ENCODE data around the gene ZNF652. TPM values are rescaled to one million over a fixed set of nuclear protein-coding genes. Genes with fewer than 3 reads are reported as not detected.

ZNF652 gene
- total and polyA plus RNA-seq, 2 of the 4 experiments (the other 2 are of a cell fraction): 3.6 to 8.8 TPM

- Histone ChIP-seq H3K9ac (ENCODE audit: low read depth, low read length) (no peak overlapping the region), H3K9me3 (ENCODE audit: control insufficient read depth, insufficient read depth, low read length) (no peaks in the 10 kb centered on the region), H2BK15ac (ENCODE audit: low read depth, low read length) (no peak overlapping the region), H3K18ac (ENCODE audit: low read depth, low read length) (no peak overlapping the region), H2AK5ac (ENCODE audit: low read depth, low read length) (no peak overlapping the region), H3K9me1 (ENCODE audit: insufficient read depth, low read length) (no peaks in the 10 kb centered on the region), H3K36me3 (ENCODE audit: control insufficient read depth, insufficient read depth, low read length) (no peaks in the 10 kb centered on the region), H3K4me2 (ENCODE audit: low read depth, low read length) (no peak overlapping the region), H2BK5ac (ENCODE audit: low read depth, low read length, poor library complexity, severe bottlenecking) (no peak overlapping the region), H4K5ac (ENCODE audit: low read depth, low read length) (no peak overlapping the region), H4K20me1 (ENCODE audit: insufficient read depth, low read length) (no peaks in the 10 kb centered on the region), H3K27me3 (ENCODE audit: control insufficient read depth, insufficient read depth, low read length) (peaks cover 4% of the 10 kb centered on the region; the same call in 1 of the 2 replicates), H2AK9ac (replicated peaks; ENCODE audit: low read depth, low read length, poor library complexity) (no peak overlapping the region), H3K27ac (ENCODE audit: insufficient read depth, low read length) (no peak overlapping the region), H3K56ac (ENCODE audit: extremely low read depth, insufficient read depth, low read length) (no peak overlapping the region), H3K79me1 (ENCODE audit: low read depth in 1 of 2, low read length in 2 of 2) (no peaks in the 10 kb centered on the region), H3K23ac (ENCODE audit: low read depth, low read length) (no peak overlapping the region), H3K4me3 (ENCODE audit: insufficient read depth, low read depth, low read length) (no peak overlapping the region), H3K14ac (replicated peaks; ENCODE audit: low read depth, low read length) (no peak overlapping the region), H4K8ac (ENCODE audit: low read depth in 2 of 2, low read length in 2 of 2) (no peak overlapping the region), H2AFZ (replicated peaks; ENCODE audit: low read length, poor library complexity) (no peak overlapping the region), H2BK120ac (ENCODE audit: low read depth, low read length) (no peak overlapping the region), H2BK20ac (ENCODE audit: low read depth, low read length) (no peak overlapping the region), H4K91ac (ENCODE audit: insufficient read depth, low read depth, low read length) (no peak overlapping the region), H3K4me1 (ENCODE audit: control insufficient read depth, insufficient read depth, low read length) (no peaks in the 10 kb centered on the region; the same call in 1 of the 2 replicates), H3K4ac (ENCODE audit: low read depth, low read length) (no peak overlapping the region)
- no CpG with 5 or more reads among the region's 1 CpG for WGBS, 2 experiments (ENCODE audit: extremely low coverage in 2 of 2, insufficient read length in 1 of 2)
- DNase-seq (no peak), ATAC-seq (ENCODE audit: low read depth) (no peak)
- intact Hi-C loops (cut with micrococcal nuclease): no loop called here
- in situ Hi-C loops (cut with MboI; ENCODE audit: low sequenced_read_pairs): no loop called here
- POLR2A ChIA-PET (ENCODE audit: unreplicated experiment): no interaction called here
- CTCF ChIA-PET: no interaction called here
- no TSS peak for BruUV-seq (replicated peaks)
- dilution Hi-C loops (cut with HindIII; ENCODE audit: low sequenced_read_pairs, unreplicated experiment): no loop called here
- no peak for TF ChIP-seq CEBPB (IDR thresholded peaks at IDR 0.05; ENCODE audit: low read depth, low read length)
- TF ChIP-seq NFE2L2 (IDR thresholded peaks at IDR 0.05; ENCODE audit: low read depth, low read length): no peak
- TF ChIP-seq, protein P1, sequence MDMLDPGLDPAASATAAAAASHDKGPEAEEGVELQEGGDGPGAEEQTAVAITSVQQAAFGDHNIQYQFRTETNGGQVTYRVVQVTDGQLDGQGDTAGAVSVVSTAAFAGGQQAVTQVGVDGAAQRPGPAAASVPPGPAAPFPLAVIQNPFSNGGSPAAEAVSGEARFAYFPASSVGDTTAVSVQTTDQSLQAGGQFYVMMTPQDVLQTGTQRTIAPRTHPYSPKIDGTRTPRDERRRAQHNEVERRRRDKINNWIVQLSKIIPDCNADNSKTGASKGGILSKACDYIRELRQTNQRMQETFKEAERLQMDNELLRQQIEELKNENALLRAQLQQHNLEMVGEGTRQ (IDR thresholded peaks at IDR 0.05; ENCODE audit: low read depth, low read length): no peak
- TF ChIP-seq CHD1 (IDR thresholded peaks at IDR 0.05; ENCODE audit: low read depth, low read length): no peak
- no peak for TF ChIP-seq POLR2A (IDR thresholded peaks at IDR 0.05; ENCODE audit: low read depth, low read length)
- no peak for TF ChIP-seq MAFK (IDR thresholded peaks at IDR 0.05; ENCODE audit: low read depth, low read length)
- TF ChIP-seq RFX5 (IDR thresholded peaks at IDR 0.05; ENCODE audit: low read depth, low read length): no peak
- TF ChIP-seq SMC3 (IDR thresholded peaks at IDR 0.05; ENCODE audit: low read depth, low read length): no peak
- no peak for TF ChIP-seq MAZ (IDR thresholded peaks at IDR 0.05; ENCODE audit: borderline replicate concordance, low read depth, low read length)
Measured at GRCh38 chr17:49375544-49375943, 13.5 kb upstream of the ZNF652 start.

Measured in IMR-90 (cell line).